IPS DF 6.9 (cell line): ENCODE measurements around the gene TMEM256.

Experiments
- DNase-seq: peaks from one replicate; pipeline ENCODE4 v3.0.0-alpha.2; 2013; ENCODE audit warnings: low read depth, low spot score
- H3K27ac ChIP-seq: one replicate; pipeline ENCODE4 v1.5.1; 2013; ENCODE audit warnings: low read length, control low read depth
- H3K27me3 ChIP-seq: 2 replicates; pipeline ENCODE4 v1.6.1; 2013; ENCODE audit warnings: mild to moderate bottlenecking, low read length; ENCODE audit not compliant: control insufficient read depth, insufficient read depth
- H3K36me3 ChIP-seq: 2 replicates; pipeline ENCODE4 v1.6.1; 2013; ENCODE audit warnings: low read length; ENCODE audit not compliant: control insufficient read depth, insufficient read depth
- H3K4me1 ChIP-seq: 2 replicates; pipeline ENCODE4 v1.6.1; 2013; ENCODE audit warnings: low read length; ENCODE audit not compliant: control insufficient read depth, insufficient read depth
- H3K4me3 ChIP-seq: 2 replicates; pipeline ENCODE4 v1.5.1; 2013; ENCODE audit warnings: mild to moderate bottlenecking, low read length
- H3K9me3 ChIP-seq: 2 replicates; pipeline ENCODE4 v1.6.1; 2013; ENCODE audit warnings: low read length, inconsistent platforms; ENCODE audit not compliant: control insufficient read depth, insufficient read depth
- WGBS: extraction: QIAGEN DNeasy Blood & Tissue Kit; methylation state at CpG from one replicate; pipeline ENCODE4 v1.1.7; 2013; ENCODE audit warnings: mixed read lengths, missing lambda C conversion rate; ENCODE audit not compliant: insufficient read length, insufficient coverage; 5-methylcytosine and 5-hydroxymethylcytosine counted together

The TMEM256 gene

GRCh38 chr17:7428557-7428956 is 24.7 kb upstream of the TMEM256 start, which contains the start of gene SPEM3:
Gene SPEM3 (plus strand): TSS chr17:7428857. CDS start chr17:7428903, 46 bp downstream.
- H3K4me3 ChIP-seq, result no peak within 1 kb of the TSS
- no CpG with 5 or more reads among the region's 5 CpGs for WGBS
- H3K27ac ChIP-seq, result no peak within 1 kb of the TSS
- no peaks in the 10 kb centered on the region for H3K4me1 ChIP-seq
- no peaks in the 10 kb centered on the region for H3K9me3 ChIP-seq
- DNase-seq, result no peak
- H3K27me3 ChIP-seq, result no peaks in the 10 kb centered on the region
- no peaks in the 10 kb centered on the region for H3K36me3 ChIP-seq

DNA sequence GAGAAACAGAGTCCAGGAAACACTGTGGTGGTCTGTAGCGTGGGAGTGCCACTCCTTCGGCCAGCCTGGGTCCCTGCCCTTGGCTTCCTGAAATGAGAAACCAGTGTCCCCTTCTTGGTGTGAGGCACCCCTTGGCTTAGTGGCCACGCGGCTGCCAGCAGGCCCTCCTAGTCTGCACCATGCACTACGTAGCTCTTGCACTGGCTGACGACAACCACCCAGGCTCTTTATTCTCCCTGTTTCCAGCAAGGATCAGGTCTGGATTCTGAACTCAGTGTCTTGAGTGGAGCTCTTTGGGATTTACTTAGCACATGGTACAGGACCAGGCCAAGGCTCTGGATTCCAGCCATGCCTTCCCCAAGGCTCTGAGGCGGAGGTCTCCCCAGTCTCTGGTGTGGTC is 23.7 kb upstream of the TMEM256 start:
- H3K27me3 ChIP-seq, result no peaks in the 10 kb centered on the region
- H3K4me3 ChIP-seq, result no peak overlapping the region
- no peak overlapping the region for H3K27ac ChIP-seq
- DNase-seq, result no peak
- WGBS, result no CpG with 5 or more reads among the region's 7 CpGs
- H3K9me3 ChIP-seq, result no peaks in the 10 kb centered on the region
- no peaks in the 10 kb centered on the region for H3K36me3 ChIP-seq
- H3K4me1 ChIP-seq, result no peaks in the 10 kb centered on the region

DNA sequence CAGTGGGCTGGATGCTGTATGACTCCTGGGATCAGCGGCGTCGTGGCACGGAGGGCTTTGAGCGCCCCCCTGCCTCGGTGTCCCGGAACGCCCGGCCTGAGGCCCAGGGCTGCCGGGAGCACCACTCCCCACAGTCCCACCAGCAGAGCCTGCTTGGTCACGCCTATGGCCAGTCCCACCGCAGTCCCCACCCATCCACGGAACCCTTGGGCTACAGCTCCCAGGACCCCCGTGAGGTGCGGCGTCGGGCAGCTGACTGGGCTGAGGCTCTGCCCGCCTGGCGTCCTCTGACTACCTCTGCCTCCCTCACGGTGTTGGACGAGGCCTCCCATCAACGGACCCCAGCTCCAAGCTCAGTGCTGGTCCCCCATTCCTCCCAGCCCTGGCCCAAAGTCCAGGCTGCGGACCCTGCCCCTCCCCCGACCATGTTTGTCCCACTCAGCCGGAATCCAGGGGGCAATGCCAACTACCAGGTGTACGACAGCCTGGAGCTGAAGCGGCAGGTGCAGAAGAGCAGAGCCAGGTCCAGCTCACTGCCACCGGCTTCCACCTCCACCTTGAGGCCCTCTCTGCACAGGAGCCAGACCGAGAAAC is 23.1 kb upstream of the TMEM256 start:
- no CpG with 5 or more reads among the region's 29 CpGs for WGBS

GRCh38 chr17:7426203-7426863 is 22.4 kb upstream of the TMEM256 start:
- Histone ChIP-seq H3K4me1 (no peaks in the 10 kb centered on the region), H3K4me3 (no peak overlapping the region), H3K27me3 (no peaks in the 10 kb centered on the region), H3K9me3 (no peaks in the 10 kb centered on the region), H3K36me3 (no peaks in the 10 kb centered on the region), H3K27ac (no peak overlapping the region)
- no peak for DNase-seq
- WGBS, result no CpG with 5 or more reads among the region's 33 CpGs

More for the DNA sequence above, 23.1 kb upstream of the TMEM256 start:
- no peak for DNase-seq
- Histone ChIP-seq H3K27ac (no peak overlapping the region), H3K27me3 (no peaks in the 10 kb centered on the region), H3K4me1 (no peaks in the 10 kb centered on the region), H3K9me3 (no peaks in the 10 kb centered on the region), H3K36me3 (no peaks in the 10 kb centered on the region), H3K4me3 (no peak overlapping the region)

- Histone ChIP-seq H3K4me3 (no peak overlapping the region), H3K9me3 (no peaks in the 10 kb centered on the region), H3K27ac (no peak overlapping the region), H3K27me3 (no peaks in the 10 kb centered on the region), H3K36me3 (no peaks in the 10 kb centered on the region), H3K4me1 (no peaks in the 10 kb centered on the region)
- WGBS, result no CpG with 5 or more reads among the region's 8 CpGs
- no peak for DNase-seq
Observed at GRCh38 chr17:7425756-7426155, 21.9 kb upstream of the TMEM256 start.

DNA sequence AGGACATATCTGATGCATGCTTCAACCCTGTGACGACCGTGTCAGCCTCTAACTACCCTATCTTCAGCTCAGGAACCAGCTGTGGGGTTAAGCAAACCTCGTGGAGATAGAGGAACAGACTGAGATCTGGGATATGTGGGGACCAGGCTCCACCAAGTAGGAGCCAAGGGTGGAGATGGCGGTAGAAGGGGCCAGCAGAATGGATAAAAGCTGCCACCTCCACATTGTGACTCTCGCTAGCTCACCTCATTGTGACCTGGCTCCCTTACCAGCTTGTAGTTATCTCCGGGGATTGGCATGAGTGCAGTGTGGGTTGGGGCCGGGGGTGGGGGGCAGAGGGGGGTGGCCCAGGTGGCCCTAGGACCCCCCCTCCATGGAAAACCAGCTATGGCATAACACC is 21.4 kb upstream of the TMEM256 start, which contains the start of gene SPEM2:
Gene SPEM2, plus strand, starts transcription at position 301 of the 400 bp plus-strand sequence. Its CDS starts 73 bp downstream, at position 374.
- WGBS, result no CpG with 5 or more reads among the region's 7 CpGs
- H3K36me3 ChIP-seq, result no peaks in the 10 kb centered on the region
- H3K27me3 ChIP-seq, result no peaks in the 10 kb centered on the region
- DNase-seq, result no peak
- H3K27ac ChIP-seq, result no peak within 1 kb of the TSS
- no peaks in the 10 kb centered on the region for H3K9me3 ChIP-seq
- H3K4me1 ChIP-seq, result no peaks in the 10 kb centered on the region
- H3K4me3 ChIP-seq, result no peak within 1 kb of the TSS

DNA sequence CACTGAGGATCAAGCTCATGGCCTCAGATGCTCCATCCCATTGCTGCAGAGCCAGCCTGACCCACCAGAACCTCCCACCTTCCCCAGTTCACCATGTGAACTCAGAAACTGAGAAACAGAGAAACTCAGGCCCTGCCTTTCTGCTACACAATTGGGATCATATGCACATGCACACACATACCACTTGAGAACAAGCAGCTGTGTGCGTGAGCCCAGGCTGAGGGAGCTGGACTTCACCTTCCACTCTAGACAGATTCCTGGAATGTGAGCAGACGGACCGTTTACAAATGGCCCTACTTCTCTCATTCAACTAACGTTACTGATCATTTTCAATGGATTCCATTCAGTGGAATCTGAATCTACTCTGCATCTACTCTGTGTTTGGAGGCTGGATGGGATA is 19.8 kb upstream of the TMEM256 start:
- Histone ChIP-seq H3K36me3 (no peaks in the 10 kb centered on the region), H3K4me3 (no peak overlapping the region), H3K4me1 (peaks cover 4% of the 10 kb centered on the region; the same call in 1 of the 2 replicates), H3K9me3 (no peaks in the 10 kb centered on the region), H3K27me3 (no peaks in the 10 kb centered on the region), H3K27ac (no peak overlapping the region)
- DNase-seq, result no peak
- WGBS, result no CpG with 5 or more reads among the region's 4 CpGs

GRCh38 chr17:7421186-7421585 is 17.3 kb upstream of the TMEM256 start:
- peaks cover 5% of the 10 kb centered on the region for H3K4me1 ChIP-seq
- no peaks in the 10 kb centered on the region for H3K9me3 ChIP-seq
- no peak overlapping the region for H3K4me3 ChIP-seq
- no peak for DNase-seq
- H3K27me3 ChIP-seq, result no peaks in the 10 kb centered on the region
- WGBS, result no CpG with 5 or more reads among the region's 16 CpGs
- peaks cover 11% of the 10 kb centered on the region for H3K36me3 ChIP-seq
- H3K27ac ChIP-seq, result no peak overlapping the region

GRCh38 chr17:7419819-7420610 is 16.1 kb upstream of the TMEM256 start, which contains the start of gene SPEM1:
Gene SPEM1 (plus strand): TSS chr17:7420324. CDS start chr17:7420385, 61 bp downstream.
- H3K36me3 ChIP-seq, result peaks cover 18% of the 10 kb centered on the region
- H3K9me3 ChIP-seq, result no peaks in the 10 kb centered on the region
- H3K27me3 ChIP-seq, result no peaks in the 10 kb centered on the region
- no peak for DNase-seq
- H3K27ac ChIP-seq, result no peak within 1 kb of the TSS
- WGBS, result no CpG with 5 or more reads among the region's 17 CpGs
- peaks cover 5% of the 10 kb centered on the region for H3K4me1 ChIP-seq
- H3K4me3 ChIP-seq, result no peak within 1 kb of the TSS

- H3K36me3 ChIP-seq, result peaks cover 21% of the 10 kb centered on the region
- H3K4me3 ChIP-seq, result no peak overlapping the region
- DNase-seq, result no peak
- H3K4me1 ChIP-seq, result peaks cover 5% of the 10 kb centered on the region
- H3K27me3 ChIP-seq, result no peaks in the 10 kb centered on the region
- H3K9me3 ChIP-seq, result no peaks in the 10 kb centered on the region
- no peak overlapping the region for H3K27ac ChIP-seq
- WGBS, result no CpG with 5 or more reads among the region's 18 CpGs
Observed at GRCh38 chr17:7418472-7419152, 14.7 kb upstream of the TMEM256 start.
